GM12801 (cell line): ENCODE measurements around the gene STARD4.

Experiments
- TF ChIP-seq, protein P1 (sequence below): IDR thresholded peaks from one replicate; pipeline ENCODE4 v1.5.1; 2011; ENCODE audit warnings: control low read depth; ENCODE audit not compliant: insufficient read length; ENCODE audit errors: extremely low read depth

Gene STARD4

DNA sequence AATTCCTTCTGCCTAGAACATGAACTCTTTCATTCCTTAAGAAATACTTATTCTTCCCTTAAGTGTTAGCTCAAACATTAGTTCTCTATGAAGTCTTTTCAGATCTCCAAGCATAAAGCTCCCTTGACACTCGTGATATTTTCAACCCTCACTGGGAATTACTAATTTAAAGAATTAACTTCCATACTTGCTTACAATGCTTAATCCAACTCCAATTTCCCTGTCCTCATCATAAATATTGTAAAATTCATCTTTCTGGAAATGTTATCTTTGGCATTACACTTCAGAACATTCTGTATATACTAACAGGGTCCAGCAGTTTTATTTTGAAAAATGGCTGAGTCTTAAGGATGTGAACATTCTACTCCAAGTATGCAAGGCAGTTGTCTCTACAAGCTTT lies 7.2 kb downstream of the STARD4 start:
- TF ChIP-seq, protein P1, sequence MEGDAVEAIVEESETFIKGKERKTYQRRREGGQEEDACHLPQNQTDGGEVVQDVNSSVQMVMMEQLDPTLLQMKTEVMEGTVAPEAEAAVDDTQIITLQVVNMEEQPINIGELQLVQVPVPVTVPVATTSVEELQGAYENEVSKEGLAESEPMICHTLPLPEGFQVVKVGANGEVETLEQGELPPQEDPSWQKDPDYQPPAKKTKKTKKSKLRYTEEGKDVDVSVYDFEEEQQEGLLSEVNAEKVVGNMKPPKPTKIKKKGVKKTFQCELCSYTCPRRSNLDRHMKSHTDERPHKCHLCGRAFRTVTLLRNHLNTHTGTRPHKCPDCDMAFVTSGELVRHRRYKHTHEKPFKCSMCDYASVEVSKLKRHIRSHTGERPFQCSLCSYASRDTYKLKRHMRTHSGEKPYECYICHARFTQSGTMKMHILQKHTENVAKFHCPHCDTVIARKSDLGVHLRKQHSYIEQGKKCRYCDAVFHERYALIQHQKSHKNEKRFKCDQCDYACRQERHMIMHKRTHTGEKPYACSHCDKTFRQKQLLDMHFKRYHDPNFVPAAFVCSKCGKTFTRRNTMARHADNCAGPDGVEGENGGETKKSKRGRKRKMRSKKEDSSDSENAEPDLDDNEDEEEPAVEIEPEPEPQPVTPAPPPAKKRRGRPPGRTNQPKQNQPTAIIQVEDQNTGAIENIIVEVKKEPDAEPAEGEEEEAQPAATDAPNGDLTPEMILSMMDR: no peak

DNA sequence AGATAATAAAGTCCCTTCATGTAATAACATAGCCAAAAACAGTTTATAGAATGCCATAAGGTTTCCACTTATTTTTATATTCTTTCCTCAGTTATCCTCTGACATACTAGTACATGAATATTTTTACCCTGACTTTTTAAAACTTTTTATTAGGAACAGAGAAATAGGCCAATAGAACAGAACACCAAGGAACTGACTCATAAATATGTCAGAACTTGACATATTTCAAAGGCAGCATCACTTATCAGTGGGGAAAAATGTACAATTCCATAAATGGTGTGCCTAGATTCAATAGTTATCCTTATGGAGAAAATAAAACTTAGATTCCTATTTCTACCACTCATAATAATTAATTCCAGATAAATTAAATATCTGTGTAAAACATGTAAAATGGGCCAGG lies 9.4 kb downstream of the STARD4 start:
- TF ChIP-seq, protein P1: no peak

DNA sequence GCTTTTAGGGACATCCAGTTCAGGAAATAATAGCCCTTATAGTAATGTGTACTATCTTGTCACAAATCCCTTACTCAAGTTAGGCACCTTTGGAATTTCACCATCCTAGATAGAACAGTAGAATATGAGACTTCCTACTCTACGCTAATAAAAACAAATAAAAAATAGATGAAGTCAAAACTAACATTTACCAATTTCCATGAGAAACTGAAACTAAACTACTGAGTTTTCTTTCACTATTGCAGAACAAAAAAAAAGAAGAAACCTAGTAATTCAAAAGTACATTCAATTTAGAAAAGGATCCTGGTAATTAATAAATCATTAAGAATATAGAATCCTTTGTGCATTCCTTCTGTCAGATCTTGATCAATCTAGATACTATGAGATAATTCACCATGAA lies 14.0 kb downstream of the STARD4 start:
- TF ChIP-seq, protein P1: no peak

DNA sequence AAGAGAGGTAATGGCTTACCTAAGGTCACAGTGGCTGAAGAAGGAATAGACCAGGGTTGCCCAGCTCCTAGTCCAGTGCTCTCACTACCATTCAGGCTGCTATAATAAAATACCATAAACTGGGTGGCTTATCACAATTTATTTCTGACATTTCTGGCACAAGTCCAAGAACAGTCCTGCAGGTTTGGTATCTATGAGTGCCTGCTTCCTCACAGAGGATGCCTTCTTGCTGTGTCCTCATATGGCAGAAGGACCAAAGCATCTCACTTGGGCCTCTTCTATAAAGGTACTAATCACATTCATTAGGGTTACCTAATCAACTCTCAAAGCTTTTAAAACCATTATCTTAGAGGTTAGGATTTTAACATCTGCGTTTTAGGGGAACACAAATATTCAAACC lies 17.2 kb downstream of the STARD4 start:
- TF ChIP-seq, protein P1: no peak

DNA sequence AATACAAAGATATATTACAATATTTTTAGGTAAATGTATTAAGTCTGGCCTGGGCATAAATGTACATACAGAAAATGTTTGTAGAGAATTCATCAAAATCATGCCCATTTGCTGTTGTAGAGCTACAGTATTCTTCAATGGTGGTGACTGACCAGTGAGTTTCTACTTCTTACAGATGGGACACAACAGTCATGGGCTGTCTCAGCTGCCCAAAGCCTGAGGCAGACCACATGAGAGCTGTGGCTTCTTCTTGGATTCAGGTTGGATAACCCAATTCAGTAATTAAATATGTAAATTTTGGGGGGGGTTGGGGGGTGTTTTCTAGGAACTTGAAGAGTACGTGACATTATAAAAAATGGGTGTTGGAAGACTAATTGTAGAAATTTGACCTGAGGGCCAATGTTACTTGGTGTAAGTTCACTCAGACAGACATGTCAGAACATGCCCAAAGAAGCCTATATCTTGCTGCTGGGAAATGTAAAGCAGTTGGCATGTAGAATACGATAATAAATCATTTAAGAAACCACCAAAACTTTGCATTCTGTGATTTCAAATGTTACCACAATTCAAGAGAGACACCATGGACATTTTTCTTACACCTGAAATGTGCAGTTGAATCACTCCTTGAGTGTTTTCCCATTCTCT lies 17.9 kb downstream of the STARD4 start:
- TF ChIP-seq, protein P1: no peak

- TF ChIP-seq, protein P1: no peak
These were observed 19.3 kb downstream of the STARD4 start for GRCh38 chr5:111493031-111493430.

GRCh38 chr5:111488353-111488752 lies 24.0 kb downstream of the STARD4 start:
- TF ChIP-seq, protein P1: no peak
